ENCODE data around the gene BMPR1B.

The BMPR1B gene

DNA sequence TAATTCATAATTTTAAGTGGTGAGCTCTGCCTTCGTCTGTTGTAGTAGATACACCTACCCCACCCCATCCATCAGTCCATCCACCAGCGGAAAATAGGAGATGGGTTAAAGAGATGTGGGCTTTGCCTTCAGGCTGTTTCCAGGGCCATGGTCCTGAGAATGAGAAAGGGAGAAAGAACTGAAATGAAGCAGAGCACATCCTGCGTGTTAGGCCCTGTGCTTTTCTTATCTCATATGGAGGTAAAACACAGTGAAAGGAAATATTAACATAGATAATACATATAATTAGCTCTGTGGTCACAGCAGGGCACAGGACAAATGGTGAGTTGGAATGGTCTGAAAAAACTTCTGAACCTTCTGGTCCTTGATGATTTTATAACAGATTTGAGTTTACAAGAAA is 393.5 kb downstream of the BMPR1B start:
- Histone ChIP-seq H3K27me3 (ENCODE audit: insufficient read depth, low read depth) (no peaks in the 10 kb centered on the region), H3K36me3 (ENCODE audit: insufficient read depth) (no peaks in the 10 kb centered on the region), H3K4me1 (ENCODE audit: low read depth, poor library complexity, severe bottlenecking) (peaks cover 5% of the 10 kb centered on the region), H2AFZ (ENCODE audit: low read depth) (no peak overlapping the region), H3K4me3 (IDR thresholded peaks at IDR 0.05; ENCODE audit: insufficient read depth, low read depth, low read length) (no peak overlapping the region), H3K79me2 (ENCODE audit: insufficient read depth, low read depth) (no peaks in the 10 kb centered on the region), H3K27ac (no peak overlapping the region), H4K20me1 (ENCODE audit: insufficient read depth) (no peaks in the 10 kb centered on the region; the same call in 1 of the 2 replicates), H3K9ac (no peak overlapping the region), H3K4me2 (no peak overlapping the region)
- TF ChIP-seq, protein P1, sequence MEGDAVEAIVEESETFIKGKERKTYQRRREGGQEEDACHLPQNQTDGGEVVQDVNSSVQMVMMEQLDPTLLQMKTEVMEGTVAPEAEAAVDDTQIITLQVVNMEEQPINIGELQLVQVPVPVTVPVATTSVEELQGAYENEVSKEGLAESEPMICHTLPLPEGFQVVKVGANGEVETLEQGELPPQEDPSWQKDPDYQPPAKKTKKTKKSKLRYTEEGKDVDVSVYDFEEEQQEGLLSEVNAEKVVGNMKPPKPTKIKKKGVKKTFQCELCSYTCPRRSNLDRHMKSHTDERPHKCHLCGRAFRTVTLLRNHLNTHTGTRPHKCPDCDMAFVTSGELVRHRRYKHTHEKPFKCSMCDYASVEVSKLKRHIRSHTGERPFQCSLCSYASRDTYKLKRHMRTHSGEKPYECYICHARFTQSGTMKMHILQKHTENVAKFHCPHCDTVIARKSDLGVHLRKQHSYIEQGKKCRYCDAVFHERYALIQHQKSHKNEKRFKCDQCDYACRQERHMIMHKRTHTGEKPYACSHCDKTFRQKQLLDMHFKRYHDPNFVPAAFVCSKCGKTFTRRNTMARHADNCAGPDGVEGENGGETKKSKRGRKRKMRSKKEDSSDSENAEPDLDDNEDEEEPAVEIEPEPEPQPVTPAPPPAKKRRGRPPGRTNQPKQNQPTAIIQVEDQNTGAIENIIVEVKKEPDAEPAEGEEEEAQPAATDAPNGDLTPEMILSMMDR (conservative IDR thresholded peaks at IDR 0.05; ENCODE audit: low read depth, low read length): no peak

DNA sequence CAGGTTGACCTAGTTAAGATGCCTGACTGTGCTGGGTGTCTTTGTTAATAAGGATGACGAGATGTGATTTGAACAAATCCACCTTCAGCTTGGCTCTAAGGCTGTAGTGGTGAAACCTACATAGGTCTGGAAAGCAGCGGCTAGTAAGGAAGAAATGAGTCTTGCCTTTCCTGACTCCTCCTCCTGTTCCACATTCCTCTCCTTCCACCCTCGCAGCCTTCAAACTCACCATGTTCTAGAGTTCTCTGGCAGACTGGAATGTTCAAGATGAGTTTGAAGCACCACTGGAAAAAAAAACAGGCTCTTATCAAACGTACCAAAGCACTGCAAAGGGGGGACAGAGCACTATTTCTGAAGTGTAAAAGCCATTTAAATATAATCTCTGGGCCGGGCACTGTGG is 395.4 kb downstream of the BMPR1B start:
- Histone ChIP-seq H2AFZ (ENCODE audit: low read depth) (no peak overlapping the region), H3K36me3 (ENCODE audit: insufficient read depth) (no peaks in the 10 kb centered on the region), H3K27me3 (ENCODE audit: insufficient read depth, low read depth) (no peaks in the 10 kb centered on the region), H3K4me3 (IDR thresholded peaks at IDR 0.05; ENCODE audit: insufficient read depth, low read depth, low read length) (no peak overlapping the region), H3K27ac (no peak overlapping the region), H3K4me2 (no peak overlapping the region), H3K9ac (no peak overlapping the region), H3K79me2 (ENCODE audit: insufficient read depth, low read depth) (no peaks in the 10 kb centered on the region), H3K4me1 (ENCODE audit: low read depth, poor library complexity, severe bottlenecking) (peaks cover 10% of the 10 kb centered on the region), H4K20me1 (ENCODE audit: insufficient read depth) (no peaks in the 10 kb centered on the region; the same call in 1 of the 2 replicates)
- TF ChIP-seq, protein P1 (conservative IDR thresholded peaks at IDR 0.05; ENCODE audit: low read depth, low read length): no peak

DNA sequence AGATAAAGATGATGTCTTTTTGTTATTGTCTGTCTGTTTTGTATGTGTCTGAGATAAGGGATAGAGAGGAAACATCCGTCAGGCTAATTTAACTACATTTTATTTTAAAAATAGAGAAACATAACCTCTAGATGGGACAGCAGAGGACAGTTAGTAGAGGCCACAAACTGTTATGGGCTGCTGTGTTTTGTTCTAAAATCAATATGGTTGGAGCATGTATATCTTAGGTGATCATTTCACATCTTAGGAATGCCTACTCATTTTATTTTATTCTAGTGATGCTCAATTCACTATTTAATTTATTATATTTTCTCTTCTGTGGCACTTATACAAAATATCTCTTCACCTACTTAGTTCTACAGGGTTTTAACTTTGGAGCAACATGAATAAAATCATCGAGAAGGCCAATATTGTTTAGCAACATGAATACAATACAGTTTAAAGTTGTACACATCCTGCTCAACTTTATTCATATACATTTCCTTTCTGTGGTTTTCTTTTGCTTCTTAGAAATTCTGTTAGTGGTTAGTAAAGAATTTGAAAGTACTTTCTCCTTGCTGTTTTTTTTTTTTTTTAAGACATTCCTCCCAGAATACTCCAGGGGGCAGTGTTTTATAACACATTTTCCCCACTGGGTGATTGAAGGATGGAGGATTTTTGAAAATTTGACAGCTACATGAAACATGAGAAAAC is 398.1 kb downstream of the BMPR1B start:
- Histone ChIP-seq H3K27me3 (ENCODE audit: insufficient read depth, low read depth) (no peaks in the 10 kb centered on the region), H3K79me2 (ENCODE audit: insufficient read depth, low read depth) (no peaks in the 10 kb centered on the region), H4K20me1 (ENCODE audit: insufficient read depth) (no peaks in the 10 kb centered on the region; the same call in 1 of the 2 replicates), H3K4me1 (ENCODE audit: low read depth, poor library complexity, severe bottlenecking) (peaks cover 10% of the 10 kb centered on the region), H3K27ac (no peak overlapping the region), H3K36me3 (ENCODE audit: insufficient read depth) (no peaks in the 10 kb centered on the region), H3K4me3 (IDR thresholded peaks at IDR 0.05; ENCODE audit: insufficient read depth, low read depth, low read length) (no peak overlapping the region), H3K9ac (no peak overlapping the region), H2AFZ (ENCODE audit: low read depth) (no peak overlapping the region), H3K4me2 (peak overlapping the region; percentile 19; the same call in 1 of the 2 replicates)
- TF ChIP-seq, protein P1 (conservative IDR thresholded peaks at IDR 0.05; ENCODE audit: low read depth, low read length): peak; percentile 90

DNA sequence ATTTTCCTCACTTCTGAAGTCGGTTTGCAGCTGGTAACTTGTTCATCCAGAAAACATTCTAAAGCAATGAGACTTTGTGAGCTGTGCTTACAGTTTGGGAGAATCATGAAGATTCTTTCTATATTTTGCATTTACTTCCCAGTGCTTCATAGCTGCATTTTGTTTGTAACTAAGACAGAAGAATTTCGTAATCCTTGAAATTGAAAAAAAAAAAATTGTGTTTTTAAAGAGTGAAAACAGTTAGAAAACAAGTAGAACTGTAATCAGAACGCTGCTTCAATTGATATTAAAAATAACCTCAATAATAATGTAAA is 398.7 kb downstream of the BMPR1B start:
- H3K27ac ChIP-seq: no peak overlapping the region
- H3K27me3 ChIP-seq (ENCODE audit: insufficient read depth, low read depth): no peaks in the 10 kb centered on the region
- H3K9ac ChIP-seq: no peak overlapping the region
- no peaks in the 10 kb centered on the region for H3K79me2 ChIP-seq (ENCODE audit: insufficient read depth, low read depth)
- no peak overlapping the region for H3K4me3 ChIP-seq (IDR thresholded peaks at IDR 0.05; ENCODE audit: insufficient read depth, low read depth, low read length)
- H3K4me1 ChIP-seq (ENCODE audit: low read depth, poor library complexity, severe bottlenecking): peaks cover 10% of the 10 kb centered on the region
- H3K36me3 ChIP-seq (ENCODE audit: insufficient read depth): no peaks in the 10 kb centered on the region
- H3K4me2 ChIP-seq: no peak overlapping the region
- TF ChIP-seq, protein P1 (conservative IDR thresholded peaks at IDR 0.05; ENCODE audit: low read depth, low read length): peak; percentile 46
- no peak overlapping the region for H2AFZ ChIP-seq (ENCODE audit: low read depth)
- no peaks in the 10 kb centered on the region; the same call in 1 of the 2 replicates for H4K20me1 ChIP-seq (ENCODE audit: insufficient read depth)

All from KMS-11 (cell line).